Measurements from ENCODE around the gene UBAC2. TPM values are rescaled to one million over a fixed set of nuclear protein-coding genes. Genes with fewer than 3 reads are reported as not detected.

The UBAC2 gene
- total and polyA plus RNA-seq, 7 donors: 31.8 to 73.9 (median 47.6) TPM

- Histone ChIP-seq H3K36me3 (no peaks in the 10 kb centered on the region), H3K9me3 (no peaks in the 10 kb centered on the region), H3K27me3 (no peaks in the 10 kb centered on the region), H3K4me1 (no peaks in the 10 kb centered on the region), H3K27ac (no peak overlapping the region), H3K4me3 (no peak overlapping the region)
- TF ChIP-seq POLR2A (IDR thresholded peaks at IDR 0.05): no peak
- TF ChIP-seq, protein P1, sequence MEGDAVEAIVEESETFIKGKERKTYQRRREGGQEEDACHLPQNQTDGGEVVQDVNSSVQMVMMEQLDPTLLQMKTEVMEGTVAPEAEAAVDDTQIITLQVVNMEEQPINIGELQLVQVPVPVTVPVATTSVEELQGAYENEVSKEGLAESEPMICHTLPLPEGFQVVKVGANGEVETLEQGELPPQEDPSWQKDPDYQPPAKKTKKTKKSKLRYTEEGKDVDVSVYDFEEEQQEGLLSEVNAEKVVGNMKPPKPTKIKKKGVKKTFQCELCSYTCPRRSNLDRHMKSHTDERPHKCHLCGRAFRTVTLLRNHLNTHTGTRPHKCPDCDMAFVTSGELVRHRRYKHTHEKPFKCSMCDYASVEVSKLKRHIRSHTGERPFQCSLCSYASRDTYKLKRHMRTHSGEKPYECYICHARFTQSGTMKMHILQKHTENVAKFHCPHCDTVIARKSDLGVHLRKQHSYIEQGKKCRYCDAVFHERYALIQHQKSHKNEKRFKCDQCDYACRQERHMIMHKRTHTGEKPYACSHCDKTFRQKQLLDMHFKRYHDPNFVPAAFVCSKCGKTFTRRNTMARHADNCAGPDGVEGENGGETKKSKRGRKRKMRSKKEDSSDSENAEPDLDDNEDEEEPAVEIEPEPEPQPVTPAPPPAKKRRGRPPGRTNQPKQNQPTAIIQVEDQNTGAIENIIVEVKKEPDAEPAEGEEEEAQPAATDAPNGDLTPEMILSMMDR (IDR thresholded peaks at IDR 0.05): no peak
- no peak for TF ChIP-seq POLR2AphosphoS5 (IDR thresholded peaks at IDR 0.05)
- no peak for TF ChIP-seq EP300 (IDR thresholded peaks at IDR 0.05)
- intact Hi-C loops (cut with DNase I): no loop called here
- WGBS, 2 donors: 67 to 89% methylated on average over 8 of the region's 8 CpGs
- no peak for DNase-seq
These were observed 219.1 kb downstream of the UBAC2 start for GRCh38 chr13:99419591-99420243.

DNA sequence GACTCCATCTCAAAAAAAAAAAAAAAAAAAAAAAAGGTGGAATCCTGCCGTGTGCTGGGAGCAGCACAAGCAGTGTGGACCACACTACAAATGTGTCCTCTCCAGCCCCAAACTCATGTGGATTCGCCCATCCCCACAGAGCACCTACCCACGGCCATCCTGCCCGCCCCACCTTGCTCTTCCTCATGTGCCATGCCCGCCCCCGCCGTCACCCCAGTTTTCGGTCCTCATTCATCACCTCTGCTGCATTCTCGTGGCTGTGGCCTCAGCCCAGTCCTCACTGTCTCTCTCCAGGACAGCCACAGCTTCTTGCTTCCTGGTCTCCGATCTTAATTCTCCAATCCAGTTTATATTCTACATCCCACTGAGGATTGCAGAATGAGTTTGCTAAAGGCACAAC, 220.6 kb downstream of the UBAC2 start:
- Histone ChIP-seq H3K36me3 (no peaks in the 10 kb centered on the region), H3K4me3 (no peak overlapping the region), H3K9me3 (no peaks in the 10 kb centered on the region), H3K27me3 (no peaks in the 10 kb centered on the region), H3K4me1 (no peaks in the 10 kb centered on the region), H3K27ac (no peak overlapping the region)
- no peak for DNase-seq
- WGBS, 2 donors: 87 to 88% methylated on average over 10 of the region's 10 CpGs
- intact Hi-C loops (cut with DNase I): no loop called here
- TF ChIP-seq EP300 (IDR thresholded peaks at IDR 0.05): no peak
- TF ChIP-seq, protein P1 (IDR thresholded peaks at IDR 0.05): no peak
- no peak for TF ChIP-seq POLR2AphosphoS5 (IDR thresholded peaks at IDR 0.05)
- no peak for TF ChIP-seq POLR2A (IDR thresholded peaks at IDR 0.05)

DNA sequence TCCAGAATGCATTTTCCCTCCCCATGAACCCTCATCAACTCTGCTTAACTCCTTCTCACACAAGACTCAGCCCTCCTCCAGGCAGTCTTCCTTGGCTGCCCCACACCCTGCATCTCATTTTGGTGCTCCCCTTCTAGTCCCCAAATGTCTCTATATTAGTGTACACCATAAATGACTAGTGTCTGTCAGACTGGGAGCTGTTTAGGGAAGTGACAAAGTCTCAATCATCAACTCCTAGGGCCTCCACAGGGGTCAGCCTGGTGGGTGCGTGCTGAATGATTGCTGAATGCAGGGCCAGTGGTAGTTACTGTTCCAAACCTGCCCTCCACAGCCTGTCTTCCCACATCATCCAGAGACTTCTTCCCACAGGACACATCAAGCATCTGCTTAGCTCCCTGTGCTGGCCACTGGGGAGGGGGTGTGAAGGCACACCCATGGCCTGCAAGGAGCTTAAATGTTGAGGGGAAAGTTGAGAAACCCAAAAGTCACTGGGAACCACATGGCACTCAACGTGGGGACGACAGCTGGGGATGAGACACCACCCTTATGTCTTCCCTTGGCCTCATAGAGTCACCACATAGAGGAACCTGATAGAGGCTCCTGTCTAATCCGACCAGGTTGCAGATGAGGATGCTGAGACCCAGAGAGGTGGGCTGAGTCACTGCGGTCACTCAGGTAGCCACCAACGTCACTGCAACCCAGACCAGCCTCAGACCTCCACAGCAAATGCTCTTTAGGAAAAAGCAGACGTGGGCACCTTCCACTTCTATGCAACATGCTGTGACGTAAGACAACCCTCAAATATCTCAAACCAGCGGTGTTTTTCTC, 221.3 kb downstream of the UBAC2 start:
- Histone ChIP-seq H3K4me1 (no peaks in the 10 kb centered on the region), H3K27me3 (no peaks in the 10 kb centered on the region), H3K36me3 (no peaks in the 10 kb centered on the region), H3K4me3 (no peak overlapping the region), H3K27ac (no peak overlapping the region), H3K9me3 (no peaks in the 10 kb centered on the region)
- 68 to 78% methylated on average over 9 of the region's 9 CpGs for WGBS, 2 donors
- TF ChIP-seq EP300 (IDR thresholded peaks at IDR 0.05): no peak
- TF ChIP-seq POLR2A (IDR thresholded peaks at IDR 0.05): no peak
- TF ChIP-seq, protein P1 (IDR thresholded peaks at IDR 0.05): no peak
- TF ChIP-seq POLR2AphosphoS5 (IDR thresholded peaks at IDR 0.05): no peak
- DNase-seq: no peak
- intact Hi-C loops (cut with DNase I): no loop called here

DNA sequence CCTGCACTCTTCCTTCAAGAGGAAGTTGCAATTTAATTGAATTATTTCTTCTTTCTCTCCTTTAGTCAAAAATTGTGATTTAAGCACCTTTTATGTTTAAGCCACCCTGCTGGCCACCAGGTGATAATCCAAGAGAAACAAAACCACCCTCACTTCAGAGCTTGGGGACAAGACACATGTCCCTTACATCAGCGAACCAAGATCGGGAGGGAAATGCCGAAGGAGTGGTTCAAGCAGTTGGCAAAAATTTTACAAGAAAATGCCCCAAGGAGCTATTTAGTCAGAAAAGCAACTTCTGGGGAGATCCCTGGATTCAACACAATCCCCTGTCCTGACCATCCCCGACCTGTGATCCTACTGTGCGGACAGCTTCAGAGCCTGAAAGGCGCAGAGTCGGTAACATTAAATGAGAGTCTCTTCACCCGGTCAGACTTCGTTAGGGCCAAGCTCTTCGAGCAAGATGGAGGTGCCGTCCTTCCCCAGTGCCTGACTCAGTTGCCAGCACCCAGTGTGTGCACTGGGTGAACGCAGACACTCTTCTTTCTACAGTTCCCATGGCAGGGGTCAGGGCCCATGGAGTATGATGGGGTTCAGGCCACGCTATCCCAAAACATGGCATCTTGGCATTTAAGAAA, 222.0 kb downstream of the UBAC2 start:
- intact Hi-C loops (cut with DNase I): no loop called here
- H3K4me3 ChIP-seq: no peak overlapping the region
- H3K36me3 ChIP-seq: no peaks in the 10 kb centered on the region
- no peaks in the 10 kb centered on the region for H3K27me3 ChIP-seq
- H3K9me3 ChIP-seq: no peaks in the 10 kb centered on the region
- DNase-seq: no peak
- H3K27ac ChIP-seq: no peak overlapping the region
- WGBS, 2 donors: 94 to 96% methylated on average over 13 of the region's 13 CpGs
- no peaks in the 10 kb centered on the region for H3K4me1 ChIP-seq
- TF ChIP-seq POLR2AphosphoS5 (IDR thresholded peaks at IDR 0.05) (no peak), POLR2A (IDR thresholded peaks at IDR 0.05) (no peak), EP300 (IDR thresholded peaks at IDR 0.05) (no peak)
- TF ChIP-seq, protein P1 (IDR thresholded peaks at IDR 0.05): no peak

All from sigmoid colon (tissue), 7 donors.